ENCODE data around the gene ING1. TPM values are rescaled to one million over a fixed set of nuclear protein-coding genes. Genes with fewer than 3 reads are reported as not detected.

Gene ING1
- total and polyA plus RNA-seq, 2 experiments from 2014 or later = 16.5 to 28.6 TPM

DNA sequence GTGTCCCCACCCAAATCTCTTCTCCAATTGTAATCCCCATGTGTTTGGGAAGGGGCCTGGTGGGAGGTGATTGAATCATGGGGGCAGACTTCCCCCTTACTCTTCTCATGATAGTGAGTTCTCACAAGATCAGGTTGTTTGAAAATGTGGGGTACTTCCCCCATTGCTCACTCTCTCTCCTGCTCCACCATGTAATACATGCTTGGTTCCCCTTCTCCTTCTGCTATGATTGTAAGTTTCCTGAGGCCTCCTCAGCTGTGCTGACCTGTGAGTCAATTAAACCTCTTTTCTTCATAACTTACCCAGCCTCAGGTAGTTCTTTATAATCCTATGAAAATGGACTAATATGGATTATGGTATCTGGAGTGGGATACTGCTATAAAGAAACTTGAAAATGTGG is 24.1 kb downstream of the ING1 start:
- no peaks in the 10 kb centered on the region for H3K4me1 ChIP-seq (ENCODE audit: low read depth)
- H3K9me3 ChIP-seq (ENCODE audit: low read depth) = no peaks in the 10 kb centered on the region
- TF ChIP-seq CTCF (IDR thresholded peaks at IDR 0.05; ENCODE audit: low read depth, low read length) = no peak
- no peak for DNase-seq (ENCODE audit: low read depth in 1 of 2, low spot score in 1 of 2)
- H3K27me3 ChIP-seq = no peaks in the 10 kb centered on the region
- no peak overlapping the region for H3K27ac ChIP-seq
- no peak overlapping the region for H3K4me3 ChIP-seq
- no peaks in the 10 kb centered on the region for H3K36me3 ChIP-seq

DNA sequence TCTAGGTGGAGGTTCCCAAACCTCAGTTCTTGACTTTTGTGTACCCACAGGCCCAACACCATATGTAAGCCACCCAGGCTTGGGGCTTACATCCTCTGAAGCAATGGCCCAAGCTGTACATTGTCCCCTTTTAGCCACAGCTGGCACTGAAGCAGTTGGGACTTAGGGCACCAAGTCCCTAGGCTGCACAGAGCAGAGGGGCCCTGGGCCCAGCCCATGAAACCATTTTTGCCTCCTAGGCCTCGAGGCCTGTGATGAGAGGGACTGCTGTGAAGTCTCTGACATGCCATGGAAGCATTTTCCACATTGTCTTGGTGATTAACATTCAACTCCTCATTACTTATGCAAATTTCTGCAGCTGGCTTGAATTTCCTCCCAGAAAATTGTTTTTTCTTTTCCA is 30.2 kb downstream of the ING1 start:
- DNase-seq (ENCODE audit: low read depth in 1 of 2, low spot score in 1 of 2) = no peak
- Histone ChIP-seq H3K4me1 (ENCODE audit: low read depth) (peaks cover 6% of the 10 kb centered on the region), H3K9me3 (ENCODE audit: low read depth) (no peaks in the 10 kb centered on the region), H3K27ac (no peak overlapping the region), H3K4me3 (no peak overlapping the region), H3K36me3 (no peaks in the 10 kb centered on the region), H3K27me3 (no peaks in the 10 kb centered on the region)
- no peak for TF ChIP-seq CTCF (IDR thresholded peaks at IDR 0.05; ENCODE audit: low read depth, low read length)

DNA sequence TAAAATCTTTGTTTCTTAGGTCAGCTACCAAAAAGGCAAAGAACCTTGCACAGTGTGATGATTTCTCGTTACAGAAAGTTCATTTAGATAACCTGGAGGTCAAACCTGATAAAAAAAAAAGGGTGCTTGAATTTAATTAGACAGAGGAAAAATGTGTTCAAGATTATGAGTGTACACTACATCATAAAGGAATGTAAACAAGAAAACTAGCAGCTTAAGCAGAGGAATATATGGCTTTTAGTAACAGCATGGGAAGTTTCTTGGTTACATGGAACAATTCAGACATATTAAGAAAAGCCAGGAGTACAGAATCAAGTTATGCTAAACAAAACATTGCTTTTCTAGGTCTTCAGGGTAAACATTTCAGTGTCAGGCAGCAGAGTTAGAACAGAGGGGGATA is 32.9 kb downstream of the ING1 start:
- Histone ChIP-seq H3K9me3 (ENCODE audit: low read depth) (no peaks in the 10 kb centered on the region), H3K27ac (no peak overlapping the region), H3K36me3 (no peaks in the 10 kb centered on the region), H3K4me3 (no peak overlapping the region), H3K4me1 (ENCODE audit: low read depth) (peaks cover 6% of the 10 kb centered on the region), H3K27me3 (no peaks in the 10 kb centered on the region)
- no peak for TF ChIP-seq CTCF (IDR thresholded peaks at IDR 0.05; ENCODE audit: low read depth, low read length)
- no peak for DNase-seq (ENCODE audit: low read depth in 1 of 2, low spot score in 1 of 2)

GRCh38 chr13:110748271-110748670 is 34.8 kb downstream of the ING1 start:
- Histone ChIP-seq H3K27ac (no peak overlapping the region), H3K4me1 (ENCODE audit: low read depth) (peaks cover 6% of the 10 kb centered on the region), H3K27me3 (no peaks in the 10 kb centered on the region), H3K4me3 (no peak overlapping the region), H3K36me3 (no peaks in the 10 kb centered on the region), H3K9me3 (ENCODE audit: low read depth) (no peaks in the 10 kb centered on the region)
- DNase-seq (ENCODE audit: low read depth in 1 of 2, low spot score in 1 of 2) = no peak
- TF ChIP-seq CTCF (IDR thresholded peaks at IDR 0.05; ENCODE audit: low read depth, low read length) = no peak

GRCh38 chr13:110756219-110756631 is 42.7 kb downstream of the ING1 start:
- Histone ChIP-seq H3K4me1 (ENCODE audit: low read depth) (no peaks in the 10 kb centered on the region), H3K27me3 (no peaks in the 10 kb centered on the region), H3K9me3 (ENCODE audit: low read depth) (no peaks in the 10 kb centered on the region), H3K36me3 (no peaks in the 10 kb centered on the region), H3K27ac (no peak overlapping the region), H3K4me3 (no peak overlapping the region)
- TF ChIP-seq CTCF (IDR thresholded peaks at IDR 0.05; ENCODE audit: low read depth, low read length) = no peak
- peak in 1 of 2 donors; percentile 93 for DNase-seq (ENCODE audit: low read depth in 1 of 2, low spot score in 1 of 2)

DNA sequence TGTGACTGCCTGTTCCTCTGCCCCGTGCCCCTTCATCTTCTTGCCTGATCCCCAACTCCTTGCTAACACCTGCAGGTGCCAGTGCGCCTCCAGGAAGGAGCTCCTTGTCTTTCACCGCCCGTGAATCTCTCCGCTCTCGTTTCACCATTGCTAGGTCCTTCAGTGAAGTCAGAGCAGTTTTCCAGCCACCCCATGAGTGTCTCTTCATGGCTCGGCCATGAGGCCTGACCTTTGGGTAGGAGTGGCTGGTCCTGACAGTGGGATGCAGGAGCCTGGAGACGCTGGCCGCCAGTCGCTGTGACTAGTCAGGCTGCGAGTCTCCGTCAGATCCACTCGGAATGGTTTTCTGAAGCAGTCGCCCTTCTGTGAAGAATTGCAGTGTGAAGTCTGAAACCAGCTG is 43.8 kb downstream of the ING1 start:
- Histone ChIP-seq H3K4me1 (ENCODE audit: low read depth) (no peaks in the 10 kb centered on the region), H3K9me3 (ENCODE audit: low read depth) (no peaks in the 10 kb centered on the region), H3K27me3 (no peaks in the 10 kb centered on the region), H3K4me3 (no peak overlapping the region), H3K36me3 (no peaks in the 10 kb centered on the region), H3K27ac (no peak overlapping the region)
- no peak for TF ChIP-seq CTCF (IDR thresholded peaks at IDR 0.05; ENCODE audit: low read depth, low read length)
- no peak for DNase-seq (ENCODE audit: low read depth in 1 of 2, low spot score in 1 of 2)

Data from cardiac muscle cell (in vitro differentiated cells and primary cell).